ENCODE results near the gene PBX1. TPM values are rescaled to one million over a fixed set of nuclear protein-coding genes. Genes with fewer than 3 reads are reported as not detected.

Gene PBX1
- polyA plus RNA-seq, 5 donors = 88.6 to 130 (median 119) TPM

GRCh38 chr1:164754088-164754600 is 195.2 kb downstream of the PBX1 start:
- DNase-seq = peak in 1 of 2 donors; percentile 39

GRCh38 chr1:164755690-164756089 is 196.7 kb downstream of the PBX1 start:
- DNase-seq = no peak

DNA sequence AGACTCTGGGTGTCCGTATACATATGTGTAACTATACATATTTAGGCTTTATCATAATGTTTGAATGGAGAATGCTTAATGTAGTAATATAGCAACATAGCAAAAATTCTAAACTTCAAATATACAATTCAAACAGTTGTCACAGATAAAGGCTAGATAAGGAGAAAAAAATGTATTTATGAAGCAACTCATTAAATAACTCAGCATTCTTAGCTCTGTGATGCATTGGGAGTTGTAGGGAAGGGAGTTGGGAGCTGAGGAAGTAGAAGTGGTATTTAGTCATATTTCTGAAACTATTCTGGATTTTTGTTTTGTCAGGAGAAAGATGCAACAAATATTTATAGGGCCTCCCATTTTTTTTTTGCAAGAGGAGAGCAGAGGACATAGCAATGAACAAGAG is 197.8 kb downstream of the PBX1 start:
- DNase-seq = no peak

GRCh38 chr1:164757625-164758024 is 198.6 kb downstream of the PBX1 start:
- DNase-seq = no peak

- DNase-seq = no peak
Observed at GRCh38 chr1:164759144-164759920, 200.3 kb downstream of the PBX1 start.

DNA sequence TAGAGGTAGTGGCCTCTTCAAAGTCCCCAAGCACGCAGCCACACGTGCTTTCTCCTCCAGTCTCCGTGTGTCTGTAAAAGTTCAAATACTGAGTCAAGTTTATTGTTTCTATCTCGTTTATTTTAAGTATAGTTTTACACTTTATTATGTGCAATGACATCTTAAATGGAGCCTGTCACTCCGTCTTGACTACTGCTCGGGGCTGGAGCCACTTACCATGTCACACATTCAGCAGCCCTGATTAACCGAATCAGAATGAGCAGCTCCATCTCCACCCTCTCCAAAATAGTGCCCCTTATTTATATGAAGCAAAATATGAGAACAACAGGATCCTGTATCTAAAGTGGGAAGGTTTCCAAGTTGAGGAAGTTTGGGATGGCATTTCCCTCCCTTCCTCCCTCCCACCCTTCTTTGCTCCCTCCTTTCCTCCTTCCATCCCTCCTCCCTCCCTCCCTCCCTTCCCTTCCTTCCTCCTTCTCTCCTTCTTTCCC is 201.0 kb downstream of the PBX1 start:
- no peak for DNase-seq

DNA sequence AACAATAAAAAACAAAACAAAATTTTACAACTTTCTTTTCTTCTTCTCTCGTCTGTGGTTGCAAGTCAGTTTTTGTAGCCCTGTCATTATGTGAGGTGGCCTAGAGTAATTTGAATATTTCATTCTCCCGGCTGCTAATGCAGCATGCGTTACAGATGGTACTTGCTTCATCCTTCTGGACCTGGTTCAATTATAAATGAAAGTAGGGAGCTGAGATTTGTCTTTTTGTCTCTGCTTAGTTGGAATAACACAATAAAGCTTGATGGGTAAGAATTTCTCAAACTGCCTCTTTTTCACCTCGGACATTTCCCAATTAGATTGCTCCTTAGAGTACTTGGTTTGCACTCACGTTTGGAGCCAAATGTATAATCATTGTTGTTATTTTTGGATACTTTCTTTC is 201.6 kb downstream of the PBX1 start:
- DNase-seq = no peak

DNA sequence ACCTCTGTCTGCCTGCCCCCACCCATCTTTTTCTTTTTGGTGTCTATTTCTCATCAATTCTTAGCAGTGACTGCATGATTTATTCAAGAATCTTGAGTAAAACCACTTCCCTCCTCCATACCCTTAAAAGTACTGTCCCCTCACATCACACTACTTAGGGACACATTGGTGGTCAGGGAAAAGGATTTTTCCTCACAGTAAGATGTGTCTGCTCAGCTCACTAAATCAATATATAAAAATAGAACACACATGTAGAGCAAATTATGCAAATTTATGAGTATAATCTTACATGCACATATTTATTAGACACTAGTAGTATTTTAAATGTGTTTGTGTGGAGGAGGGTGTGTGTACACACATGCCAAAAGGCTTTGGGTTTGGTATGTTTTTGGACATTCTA is 202.0 kb downstream of the PBX1 start:
- DNase-seq = no peak

- no peak for DNase-seq
Observed at GRCh38 chr1:164763098-164763497, 204.1 kb downstream of the PBX1 start.

DNA sequence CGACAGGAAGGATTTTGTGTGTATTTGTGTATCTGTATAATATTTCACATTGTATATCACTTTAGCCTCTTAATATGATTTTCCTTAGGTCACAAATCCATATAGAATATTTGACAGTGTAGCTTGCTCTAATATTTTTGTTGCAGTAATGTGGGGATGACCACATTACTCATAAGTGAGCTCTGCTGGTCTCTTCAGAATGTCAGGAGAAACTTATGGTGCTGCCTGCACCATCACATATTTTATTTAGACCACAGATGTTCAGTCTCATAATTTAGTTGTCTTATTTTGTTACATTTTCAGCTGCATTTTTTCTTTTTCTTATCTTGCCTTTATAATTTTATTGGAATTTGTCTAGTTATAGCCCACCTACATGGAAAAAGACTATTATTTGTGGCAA is 205.3 kb downstream of the PBX1 start:
- DNase-seq = no peak

- no peak for DNase-seq
Observed at GRCh38 chr1:164765557-164765956, 206.6 kb downstream of the PBX1 start.

DNA sequence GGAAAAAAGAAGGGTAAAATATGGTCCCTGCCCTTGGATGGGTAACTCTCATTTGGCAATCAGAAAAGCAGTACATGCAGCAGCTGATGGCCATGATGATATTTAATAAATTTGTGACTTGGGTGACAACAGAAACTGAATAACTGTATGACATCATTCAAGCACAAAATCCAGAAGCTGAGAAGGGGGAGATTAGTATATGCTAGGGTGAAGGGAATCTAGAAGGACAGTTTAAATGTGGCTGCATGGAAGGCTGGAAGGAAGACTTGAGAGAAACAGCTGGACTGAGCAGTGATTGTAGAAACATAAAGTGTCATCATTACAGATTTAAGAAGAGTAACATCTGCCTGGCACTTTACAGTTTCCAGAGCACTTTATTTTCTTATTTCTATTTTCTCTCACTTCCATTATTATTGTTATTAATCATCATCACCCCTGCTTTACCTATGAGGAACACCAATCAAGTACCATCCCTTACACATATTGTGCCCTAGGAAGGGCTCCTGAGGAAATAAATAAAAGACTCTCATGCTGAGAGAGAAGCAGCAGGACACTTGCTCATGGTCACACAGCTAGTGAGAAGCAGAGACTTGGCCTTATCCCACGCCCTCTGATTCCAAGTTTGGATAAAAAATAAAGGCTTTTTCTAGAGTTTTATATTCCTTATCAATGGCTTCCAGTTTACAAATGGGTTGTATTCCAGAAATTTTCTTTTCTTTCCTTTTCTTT is 207.2 kb downstream of the PBX1 start:
- no peak for DNase-seq

DNA sequence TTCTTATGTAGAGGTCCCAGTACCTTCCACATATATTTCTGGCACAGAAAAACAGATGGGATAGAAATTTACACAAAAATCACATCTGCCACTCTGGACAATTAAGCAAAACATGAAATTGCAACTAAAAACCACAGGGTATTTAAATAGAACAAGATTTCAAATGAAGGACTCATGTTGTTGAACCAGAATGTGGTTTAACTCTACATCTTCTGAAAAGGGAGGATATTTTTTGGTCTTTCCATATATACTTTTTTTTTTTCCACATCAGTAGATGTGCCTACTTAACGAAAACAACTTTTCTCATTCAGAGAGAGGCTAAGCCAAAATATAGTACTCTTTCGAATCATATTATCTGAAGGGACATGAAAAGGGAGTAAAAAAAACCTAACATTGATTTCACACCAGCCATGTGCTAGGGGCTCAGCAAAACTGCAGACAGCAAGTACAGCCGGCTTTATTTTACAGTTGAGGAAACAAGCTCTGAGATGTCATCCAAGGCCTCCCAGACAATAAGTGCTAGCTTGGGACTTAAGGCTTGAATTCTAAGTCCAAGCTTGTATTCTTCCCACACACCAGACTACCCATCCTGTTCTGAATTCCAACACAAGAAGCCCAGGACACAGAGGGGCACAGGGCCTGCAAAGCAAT is 208.9 kb downstream of the PBX1 start:
- no peak for DNase-seq

DNA sequence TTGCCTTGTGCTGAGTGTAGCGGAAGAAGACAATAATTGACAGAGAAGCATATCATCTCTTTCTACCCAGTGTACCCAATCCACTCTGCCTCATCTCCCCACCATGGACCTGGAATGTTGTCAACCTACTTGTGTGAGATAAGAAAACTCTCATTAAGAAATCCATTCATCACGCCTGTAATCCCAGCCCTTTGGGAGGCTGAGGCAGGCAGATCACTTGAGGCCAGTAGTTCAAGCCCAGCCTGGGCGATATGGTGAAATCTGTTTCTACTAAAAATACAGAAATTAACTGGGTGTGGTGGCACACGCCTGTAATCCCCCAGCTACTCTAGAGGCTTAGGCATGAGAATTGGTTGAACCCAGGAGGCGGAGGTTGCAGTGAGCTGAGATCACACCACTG is 209.6 kb downstream of the PBX1 start:
- no peak for DNase-seq

GRCh38 chr1:164769486-164770130 is 210.6 kb downstream of the PBX1 start:
- no peak for DNase-seq

- DNase-seq = no peak
Observed at GRCh38 chr1:164770131-164770529, 211.1 kb downstream of the PBX1 start.

DNA sequence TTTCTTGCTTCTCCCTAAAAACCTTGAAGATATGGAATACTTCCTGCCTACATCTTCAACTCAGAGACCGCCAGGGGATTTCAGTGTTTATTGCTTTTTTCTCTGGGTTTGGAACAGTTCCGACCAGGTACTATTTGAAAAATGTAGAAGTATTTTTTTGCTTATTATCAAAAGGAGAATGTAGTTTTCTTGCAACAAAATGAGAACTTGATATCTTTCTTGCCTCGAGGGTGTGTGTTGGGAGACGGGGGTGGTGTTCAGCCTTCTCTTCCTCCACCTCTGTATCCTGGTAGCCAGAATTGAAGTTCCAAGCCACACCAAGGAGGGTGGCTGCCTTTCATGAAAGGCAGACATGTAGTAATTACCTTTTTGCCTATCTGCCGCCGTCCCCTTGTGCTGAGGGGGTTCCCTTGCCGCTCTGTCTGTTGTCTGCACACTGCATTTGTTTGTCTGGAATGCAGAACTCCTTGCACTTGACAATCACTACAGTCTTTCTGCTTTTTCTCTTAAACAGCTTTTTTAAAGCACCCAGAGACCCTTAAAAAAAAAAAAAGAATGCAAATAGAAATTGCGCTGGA is 212.1 kb downstream of the PBX1 start:
- DNase-seq = no peak

DNA sequence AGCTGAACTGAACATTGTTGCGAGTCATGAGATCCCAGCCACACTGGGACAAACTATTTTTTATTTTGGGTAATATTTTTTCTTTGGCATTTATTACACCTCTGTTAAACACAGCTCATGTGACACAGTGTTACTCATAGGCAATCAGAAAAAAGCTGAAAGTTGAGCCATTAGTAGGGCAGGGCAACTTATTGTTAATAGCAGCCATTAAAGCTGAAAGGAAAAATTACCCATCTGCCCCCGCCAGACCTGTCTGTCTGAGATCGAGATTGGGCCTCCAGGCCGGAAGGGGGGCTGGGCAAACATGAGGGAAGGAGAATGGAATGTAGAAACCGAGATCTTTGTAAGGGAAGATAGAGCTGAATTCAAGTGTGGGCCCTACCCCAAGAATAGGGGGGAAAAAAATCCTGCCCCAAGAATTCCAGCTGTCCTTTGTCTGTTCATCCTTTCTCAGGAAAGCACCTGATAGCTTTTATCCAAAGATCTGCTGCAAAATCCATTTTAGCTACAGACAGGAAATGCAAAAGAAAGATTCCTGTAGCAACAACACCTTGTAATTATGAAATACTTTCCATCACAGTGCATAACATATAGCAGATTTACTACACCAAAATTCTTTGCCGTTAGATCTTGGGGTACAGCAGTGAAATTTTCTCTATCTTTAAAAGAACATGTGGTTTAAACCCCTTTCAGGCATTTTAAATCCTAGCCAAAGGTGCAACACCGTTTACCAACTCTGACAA is 212.8 kb downstream of the PBX1 start:
- no peak for DNase-seq

GRCh38 chr1:164772635-164773034 is 213.7 kb downstream of the PBX1 start:
- DNase-seq = no peak

DNA sequence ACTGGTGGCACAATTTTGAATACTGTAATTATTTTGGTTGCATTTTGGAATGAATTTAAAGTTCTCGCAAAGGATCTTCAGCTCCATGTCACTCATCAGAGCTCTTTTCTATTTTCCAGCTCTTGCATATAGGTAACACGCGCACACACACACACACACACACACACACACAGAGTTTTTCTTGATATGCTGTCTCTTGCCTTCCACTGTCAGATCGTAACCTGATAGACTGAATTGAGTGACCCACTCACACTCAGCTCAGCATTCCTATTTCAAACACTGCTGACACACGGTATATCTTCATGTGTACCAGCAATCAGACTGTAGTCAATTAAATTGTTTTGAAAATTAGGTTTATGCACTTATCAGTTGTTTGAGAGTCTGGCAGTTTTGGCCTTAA is 214.1 kb downstream of the PBX1 start:
- DNase-seq = no peak

DNA sequence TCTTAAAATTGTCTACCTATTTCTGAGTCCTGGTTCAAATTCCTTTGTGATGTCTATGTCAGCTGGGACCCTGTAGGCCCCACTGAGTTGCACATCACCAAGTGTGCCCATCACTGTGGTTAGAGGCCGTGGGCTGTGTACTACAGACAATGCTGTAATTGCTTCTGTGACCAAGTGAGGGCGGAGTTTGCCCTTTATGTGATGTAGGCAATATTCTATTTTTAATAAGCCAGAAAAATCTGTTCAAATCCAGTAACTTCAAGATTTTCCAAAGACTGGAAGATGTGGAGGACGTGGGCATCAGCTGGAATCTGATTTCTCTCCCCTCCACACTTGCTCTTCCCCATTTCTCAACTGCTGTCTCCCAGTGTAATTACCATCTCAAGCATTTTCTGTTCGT is 215.4 kb downstream of the PBX1 start:
- no peak for DNase-seq
